GM12873 (cell line): Measurements from ENCODE around the gene DEGS2.

Source experiments
- CTCF ChIP-seq: IDR thresholded peaks from 2 replicates; pipeline ENCODE4 v1.5.1; 2012; ENCODE audit warnings: low read depth, mild to moderate bottlenecking, moderate library complexity, low read length, control low read depth; ENCODE audit not compliant: insufficient read depth; ENCODE audit errors: missing control alignments

Gene DEGS2

DNA sequence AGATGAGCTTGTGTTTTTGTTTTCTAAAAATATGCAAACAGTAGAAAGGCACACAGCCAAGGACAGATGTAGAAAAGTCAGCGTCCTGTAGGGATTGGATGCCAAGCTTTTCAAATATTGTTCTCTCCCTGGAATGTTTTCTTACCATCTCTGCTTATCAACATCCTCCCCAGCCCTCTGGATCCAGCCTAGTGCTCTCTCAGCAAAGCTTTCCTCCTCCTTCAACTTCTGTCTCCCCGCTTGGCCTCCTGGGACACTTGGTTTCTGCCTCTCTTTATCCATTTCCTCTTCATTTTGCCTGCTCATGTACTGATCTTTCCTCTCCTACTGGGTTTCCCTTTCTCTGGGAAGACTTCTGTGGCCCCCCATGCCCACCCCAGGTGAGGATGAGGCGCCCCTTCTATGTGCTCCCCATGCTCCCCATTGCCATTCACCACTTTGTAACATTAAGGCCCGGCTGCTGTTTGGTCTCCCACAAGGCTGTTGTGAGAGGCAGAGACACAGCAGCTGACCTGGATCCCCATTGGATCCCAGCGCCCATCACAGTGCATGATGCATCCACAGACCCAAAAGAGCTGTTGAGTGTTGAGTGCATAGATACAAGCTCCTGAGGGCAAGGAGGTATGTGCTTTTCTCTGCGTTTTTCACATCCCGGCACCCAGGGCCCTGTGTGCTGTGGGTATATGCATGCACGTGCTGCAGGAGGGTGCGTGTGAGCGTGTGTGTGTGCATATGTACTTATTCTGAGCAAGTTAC lies 56.0 kb downstream of the DEGS2 start:
- TF ChIP-seq CTCF = no peak

- TF ChIP-seq CTCF = no peak
Measured at GRCh38 chr14:100102156-100102785, 57.2 kb downstream of the DEGS2 start.

- TF ChIP-seq CTCF = no peak
Measured at GRCh38 chr14:100100032-100100703, 59.3 kb downstream of the DEGS2 start.

GRCh38 chr14:100098171-100098570 lies 61.3 kb downstream of the DEGS2 start:
- no peak for TF ChIP-seq CTCF

- TF ChIP-seq CTCF = no peak
Measured at GRCh38 chr14:100096656-100097055, 62.8 kb downstream of the DEGS2 start.
